ENCODE results near the gene CCSER1.

Gene CCSER1

GRCh38 chr4:90515191-90515590 is 388.0 kb downstream of the CCSER1 start:
- H3K9ac ChIP-seq (ENCODE audit: low read length): no peak overlapping the region
- H3K27me3 ChIP-seq (ENCODE audit: insufficient read depth, low read length): no peaks in the 10 kb centered on the region
- H2AFZ ChIP-seq (ENCODE audit: low read length): no peak overlapping the region
- H3K79me2 ChIP-seq (ENCODE audit: insufficient read depth, low read length): no peaks in the 10 kb centered on the region
- no peaks in the 10 kb centered on the region for H3K9me3 ChIP-seq (ENCODE audit: low read length)
- no peaks in the 10 kb centered on the region for H4K20me1 ChIP-seq (ENCODE audit: insufficient read depth, low read length)
- no peaks in the 10 kb centered on the region for H3K9me2 ChIP-seq (ENCODE audit: low read depth, low read length)
- no peaks in the 10 kb centered on the region for H3K36me3 ChIP-seq (ENCODE audit: insufficient read depth, low read length)
- no peak overlapping the region for H3K4me3 ChIP-seq (ENCODE audit: low read depth, low read length, poor library complexity, severe bottlenecking)
- no peaks in the 10 kb centered on the region for H3F3A ChIP-seq (ENCODE audit: insufficient read depth, low read length)
- TF ChIP-seq, protein P1, sequence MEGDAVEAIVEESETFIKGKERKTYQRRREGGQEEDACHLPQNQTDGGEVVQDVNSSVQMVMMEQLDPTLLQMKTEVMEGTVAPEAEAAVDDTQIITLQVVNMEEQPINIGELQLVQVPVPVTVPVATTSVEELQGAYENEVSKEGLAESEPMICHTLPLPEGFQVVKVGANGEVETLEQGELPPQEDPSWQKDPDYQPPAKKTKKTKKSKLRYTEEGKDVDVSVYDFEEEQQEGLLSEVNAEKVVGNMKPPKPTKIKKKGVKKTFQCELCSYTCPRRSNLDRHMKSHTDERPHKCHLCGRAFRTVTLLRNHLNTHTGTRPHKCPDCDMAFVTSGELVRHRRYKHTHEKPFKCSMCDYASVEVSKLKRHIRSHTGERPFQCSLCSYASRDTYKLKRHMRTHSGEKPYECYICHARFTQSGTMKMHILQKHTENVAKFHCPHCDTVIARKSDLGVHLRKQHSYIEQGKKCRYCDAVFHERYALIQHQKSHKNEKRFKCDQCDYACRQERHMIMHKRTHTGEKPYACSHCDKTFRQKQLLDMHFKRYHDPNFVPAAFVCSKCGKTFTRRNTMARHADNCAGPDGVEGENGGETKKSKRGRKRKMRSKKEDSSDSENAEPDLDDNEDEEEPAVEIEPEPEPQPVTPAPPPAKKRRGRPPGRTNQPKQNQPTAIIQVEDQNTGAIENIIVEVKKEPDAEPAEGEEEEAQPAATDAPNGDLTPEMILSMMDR (IDR thresholded peaks at IDR 0.05; ENCODE audit: low read length): no peak
- TF ChIP-seq EZH2 (IDR thresholded peaks at IDR 0.05; ENCODE audit: borderline replicate concordance, low read length): no peak
- H3K27ac ChIP-seq (ENCODE audit: low read depth, low read length, poor library complexity, severe bottlenecking): no peak overlapping the region
- no peaks in the 10 kb centered on the region for H3K4me1 ChIP-seq (ENCODE audit: insufficient read depth, low read length, severe bottlenecking)
- no peak overlapping the region for H3K4me2 ChIP-seq (ENCODE audit: low read length)

GRCh38 chr4:90528551-90528950 is 401.4 kb downstream of the CCSER1 start:
- Histone ChIP-seq H3K9me3 (ENCODE audit: low read length) (no peaks in the 10 kb centered on the region), H3K36me3 (ENCODE audit: insufficient read depth, low read length) (no peaks in the 10 kb centered on the region), H3K9me2 (ENCODE audit: low read depth, low read length) (no peaks in the 10 kb centered on the region), H3K27me3 (ENCODE audit: insufficient read depth, low read length) (no peaks in the 10 kb centered on the region), H3F3A (ENCODE audit: insufficient read depth, low read length) (no peaks in the 10 kb centered on the region), H4K20me1 (ENCODE audit: insufficient read depth, low read length) (no peaks in the 10 kb centered on the region), H3K79me2 (ENCODE audit: insufficient read depth, low read length) (no peaks in the 10 kb centered on the region), H2AFZ (ENCODE audit: low read length) (no peak overlapping the region), H3K9ac (ENCODE audit: low read length) (no peak overlapping the region), H3K4me3 (ENCODE audit: low read depth, low read length, poor library complexity, severe bottlenecking) (no peak overlapping the region), H3K4me1 (ENCODE audit: insufficient read depth, low read length, severe bottlenecking) (no peaks in the 10 kb centered on the region), H3K4me2 (ENCODE audit: low read length) (no peak overlapping the region), H3K27ac (ENCODE audit: low read depth, low read length, poor library complexity, severe bottlenecking) (no peak overlapping the region)
- no peak for TF ChIP-seq EZH2 (IDR thresholded peaks at IDR 0.05; ENCODE audit: borderline replicate concordance, low read length)
- TF ChIP-seq, protein P1 (IDR thresholded peaks at IDR 0.05; ENCODE audit: low read length): no peak

DNA sequence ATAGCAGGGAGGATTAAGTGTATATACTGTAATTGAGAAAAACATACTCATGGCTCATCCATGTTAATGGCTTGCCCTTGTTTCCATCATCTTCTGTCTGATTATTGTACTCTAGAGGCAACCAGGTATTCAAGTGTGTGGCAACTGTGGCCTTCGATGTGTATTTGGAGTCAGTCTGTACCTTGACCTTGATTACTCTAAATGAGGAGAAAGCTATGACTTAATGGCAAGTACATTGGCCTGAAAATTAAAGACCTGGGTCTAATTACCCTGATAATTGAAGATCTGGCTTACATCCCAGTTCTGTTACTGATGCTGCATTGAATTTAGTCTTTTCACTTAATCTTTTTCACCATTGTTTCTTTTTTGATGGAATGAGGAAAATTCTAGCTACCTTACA is 409.2 kb downstream of the CCSER1 start:
- Histone ChIP-seq H3K9ac (ENCODE audit: low read length) (no peak overlapping the region), H3K9me2 (ENCODE audit: low read depth, low read length) (no peaks in the 10 kb centered on the region), H3K4me2 (ENCODE audit: low read length) (no peak overlapping the region), H3K27me3 (ENCODE audit: insufficient read depth, low read length) (no peaks in the 10 kb centered on the region), H3F3A (ENCODE audit: insufficient read depth, low read length) (no peaks in the 10 kb centered on the region), H4K20me1 (ENCODE audit: insufficient read depth, low read length) (no peaks in the 10 kb centered on the region), H3K79me2 (ENCODE audit: insufficient read depth, low read length) (no peaks in the 10 kb centered on the region), H3K36me3 (ENCODE audit: insufficient read depth, low read length) (no peaks in the 10 kb centered on the region), H3K4me1 (ENCODE audit: insufficient read depth, low read length, severe bottlenecking) (no peaks in the 10 kb centered on the region), H2AFZ (ENCODE audit: low read length) (no peak overlapping the region), H3K4me3 (ENCODE audit: low read depth, low read length, poor library complexity, severe bottlenecking) (no peak overlapping the region), H3K27ac (ENCODE audit: low read depth, low read length, poor library complexity, severe bottlenecking) (no peak overlapping the region), H3K9me3 (ENCODE audit: low read length) (no peaks in the 10 kb centered on the region)
- TF ChIP-seq, protein P1 (IDR thresholded peaks at IDR 0.05; ENCODE audit: low read length): no peak
- TF ChIP-seq EZH2 (IDR thresholded peaks at IDR 0.05; ENCODE audit: borderline replicate concordance, low read length): no peak

Measured in OCI-LY1 (cell line).